GM18499 (cell line): ENCODE measurements around the gene PYGO1.
"Not testable (repeated sequence)": the region's sequence is repeated elsewhere in the genome, so short reads cannot be mapped to it uniquely, and the experiment has no call there.

Experiments used
- ATAC-seq: cut with Tn5 transposase; IDR thresholded peaks from one replicate; pipeline ENCODE4 v1.9.1; 2021; ENCODE audit warnings: moderate number of reproducible peaks; ENCODE audit not compliant: insufficient read depth, unreplicated experiment

Gene PYGO1

GRCh38 chr15:55513621-55514413, 74.3 kb downstream of the PYGO1 start:
- not testable (repeated sequence) for ATAC-seq

DNA sequence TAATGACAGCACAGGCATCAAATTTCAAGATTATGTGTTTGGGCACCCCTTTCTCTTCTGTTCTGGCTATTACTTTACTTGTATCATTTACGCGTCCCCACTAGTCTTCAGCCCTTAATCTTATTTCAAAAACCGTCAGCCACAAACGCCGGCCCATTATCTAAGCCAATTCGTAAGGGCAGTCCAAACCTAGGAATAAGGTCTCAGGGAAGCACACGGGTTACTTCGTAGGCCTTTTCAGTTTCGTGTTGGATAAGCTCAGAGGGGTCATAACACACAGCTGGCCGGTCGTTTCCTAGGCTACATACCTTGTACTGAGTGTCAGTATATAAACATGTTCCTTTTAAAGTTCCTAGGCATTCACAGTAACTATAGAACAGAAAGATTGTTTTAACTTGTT, 75.0 kb downstream of the PYGO1 start:
- no peak for ATAC-seq

- no peak for ATAC-seq
These were observed 80.6 kb downstream of the PYGO1 start for GRCh38 chr15:55507567-55507966.

- not testable (repeated sequence) for ATAC-seq
These were observed 82.7 kb downstream of the PYGO1 start for GRCh38 chr15:55505407-55505806.

DNA sequence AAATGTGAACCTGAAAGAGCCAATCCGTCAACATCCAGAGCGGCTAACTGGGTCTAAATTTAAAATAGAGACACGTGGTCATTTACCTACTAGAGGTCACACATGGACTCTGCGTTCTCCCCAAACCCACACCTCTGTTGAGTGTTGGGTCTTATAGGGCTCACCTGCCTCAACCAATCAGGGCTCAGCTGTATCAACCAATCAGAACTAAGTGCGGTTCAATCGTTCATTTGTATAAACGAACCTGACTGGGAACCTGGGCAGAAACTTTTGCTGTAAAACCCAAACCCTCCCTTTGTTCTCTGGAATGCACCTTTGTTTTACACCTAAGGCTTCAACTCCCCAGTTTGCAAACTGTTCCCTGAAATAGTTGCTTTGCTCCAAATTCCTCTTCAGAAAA, 89.0 kb downstream of the PYGO1 start:
- no peak for ATAC-seq

GRCh38 chr15:55498109-55498938, 89.8 kb downstream of the PYGO1 start:
- peak; percentile 78 for ATAC-seq

DNA sequence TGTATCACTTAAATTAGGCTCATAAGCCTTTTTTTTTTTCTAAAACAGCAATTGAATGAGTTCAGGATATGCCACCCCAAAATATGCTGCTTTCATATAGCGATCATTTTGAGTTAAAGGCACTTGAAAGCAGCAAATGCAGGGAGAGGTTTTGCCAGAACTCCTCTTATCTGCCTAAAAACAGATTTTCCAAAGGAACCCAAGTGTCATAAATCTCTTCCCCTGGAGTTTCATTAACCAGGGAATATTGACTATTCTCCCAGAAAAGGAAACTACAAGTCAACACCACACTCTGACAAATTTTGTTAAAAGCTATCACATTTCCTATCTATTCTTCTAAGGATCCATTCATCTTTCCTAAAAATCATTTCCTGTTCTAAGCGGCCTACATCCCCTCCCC, 91.4 kb downstream of the PYGO1 start:
- ATAC-seq = no peak

- no peak for ATAC-seq
These were observed 93.2 kb downstream of the PYGO1 start for GRCh38 chr15:55494931-55495330.

- not testable (repeated sequence) for ATAC-seq
These were observed 99.1 kb downstream of the PYGO1 start for GRCh38 chr15:55488952-55489600.
